ENCODE measurements around the gene COL6A2. TPM values are rescaled to one million over a fixed set of nuclear protein-coding genes. Genes with fewer than 3 reads are reported as not detected.
"Not testable (repeated sequence)": the region's sequence is repeated elsewhere in the genome, so short reads cannot be mapped to it uniquely, and the experiment has no call there.

COL6A2 gene
- total RNA-seq, 1 experiment from 2014 or later = 421 TPM

- no peak for DNase-seq (ENCODE audit: low read depth)
Measured at GRCh38 chr21:46093668-46094400, 4.1 kb upstream of the COL6A2 start.

GRCh38 chr21:46094401-46095082, 3.4 kb upstream of the COL6A2 start:
- DNase-seq (ENCODE audit: low read depth) = no peak

- no peak for DNase-seq (ENCODE audit: low read depth)
Measured at GRCh38 chr21:46095083-46095719, 2.7 kb upstream of the COL6A2 start.

- DNase-seq (ENCODE audit: low read depth) = no peak
Measured at GRCh38 chr21:46095814-46096595, 1.9 kb upstream of the COL6A2 start.

GRCh38 chr21:46096596-46097335, 1.1 kb upstream of the COL6A2 start:
- DNase-seq (ENCODE audit: low read depth) = no peak

- no peak for DNase-seq (ENCODE audit: low read depth)
Measured at GRCh38 chr21:46098303-46099141, 610 bp downstream of the COL6A2 start.

GRCh38 chr21:46099476-46099875, 1.6 kb downstream of the COL6A2 start:
- DNase-seq (ENCODE audit: low read depth) = no peak

- DNase-seq (ENCODE audit: low read depth) = no peak
Measured at GRCh38 chr21:46100020-46100419, 2.1 kb downstream of the COL6A2 start.

GRCh38 chr21:46100426-46100825, 2.5 kb downstream of the COL6A2 start:
- peak; percentile 36 for DNase-seq (ENCODE audit: low read depth)

- DNase-seq (ENCODE audit: low read depth) = no peak
Measured at GRCh38 chr21:46100906-46101305, 3.0 kb downstream of the COL6A2 start.

GRCh38 chr21:46104104-46104503, 6.2 kb downstream of the COL6A2 start:
- no peak for DNase-seq (ENCODE audit: low read depth)

GRCh38 chr21:46107376-46107775, 9.5 kb downstream of the COL6A2 start:
- DNase-seq (ENCODE audit: low read depth) = not testable (repeated sequence)

- no peak for DNase-seq (ENCODE audit: low read depth)
Measured at GRCh38 chr21:46108827-46109312, 11.0 kb downstream of the COL6A2 start.

- DNase-seq (ENCODE audit: low read depth) = no peak
Measured at GRCh38 chr21:46109313-46110221, 11.7 kb downstream of the COL6A2 start.

- DNase-seq (ENCODE audit: low read depth) = no peak
Measured at GRCh38 chr21:46110499-46111192, 12.7 kb downstream of the COL6A2 start.

- no peak for DNase-seq (ENCODE audit: low read depth)
Measured at GRCh38 chr21:46111193-46111571, 13.3 kb downstream of the COL6A2 start.

- DNase-seq (ENCODE audit: low read depth) = no peak
Measured at GRCh38 chr21:46111857-46112724, 14.2 kb downstream of the COL6A2 start.
